ENCODE data around the gene POU4F3. TPM values are rescaled to one million over a fixed set of nuclear protein-coding genes. Genes with fewer than 3 reads are reported as not detected.

The POU4F3 gene
- total and polyA plus RNA-seq, 2 of the 8 experiments (the other 6 are each of a cell fraction or from before 2014, with no cell fraction given) = 0.09 TPM; not detected in 1

DNA sequence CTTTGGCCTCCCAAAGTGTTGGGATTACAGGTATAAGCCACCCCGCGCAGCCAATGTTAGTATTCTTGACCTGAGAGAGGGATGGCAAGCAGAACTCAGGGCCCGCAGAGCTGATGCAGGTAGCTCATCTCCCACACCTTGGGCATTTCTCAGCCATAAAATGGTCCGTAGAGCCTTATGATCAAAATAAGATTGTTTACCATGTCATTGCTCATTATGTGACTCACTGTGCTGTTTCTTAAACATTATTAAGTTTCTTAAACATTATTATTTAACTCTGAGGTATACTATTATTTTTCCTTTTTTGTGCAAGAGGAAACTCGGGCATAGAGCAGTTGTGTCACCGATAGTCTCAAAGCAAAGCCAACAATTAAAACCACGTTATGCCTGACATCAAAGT, 42.4 kb upstream of the POU4F3 start:
- no peak for FAIRE-seq
- no peak for TF ChIP-seq SIX5 (IDR thresholded peaks at IDR 0.05; ENCODE audit: low read depth, low read length)
- TF ChIP-seq, protein P1, sequence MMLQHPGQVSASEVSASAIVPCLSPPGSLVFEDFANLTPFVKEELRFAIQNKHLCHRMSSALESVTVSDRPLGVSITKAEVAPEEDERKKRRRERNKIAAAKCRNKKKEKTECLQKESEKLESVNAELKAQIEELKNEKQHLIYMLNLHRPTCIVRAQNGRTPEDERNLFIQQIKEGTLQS (IDR thresholded peaks at IDR 0.05; ENCODE audit: insufficient read depth, low read depth, low read length) = no peak
- no peak for TF ChIP-seq BACH1 (IDR thresholded peaks at IDR 0.05; ENCODE audit: low read length)
- no peak for TF ChIP-seq POLR2A (IDR thresholded peaks at IDR 0.05; ENCODE audit: control extremely low read depth in 1 of 2, low read depth in 2 of 2, low read length in 2 of 2)
- no peak for TF ChIP-seq TEAD4 (IDR thresholded peaks at IDR 0.05; ENCODE audit: low read depth, low read length)
- no peak for TF ChIP-seq TBP (IDR thresholded peaks at IDR 0.05; ENCODE audit: low read depth, low read length)
- no peak for TF ChIP-seq CBX5 (IDR thresholded peaks at IDR 0.05; ENCODE audit: low read depth, low read length)
- no peak for TF ChIP-seq FOSL1 (IDR thresholded peaks at IDR 0.05; ENCODE audit: insufficient read depth, low read depth, low read length)
- no peak for TF ChIP-seq SP4 (IDR thresholded peaks at IDR 0.05; ENCODE audit: low read length)
- TF ChIP-seq EP300 (IDR thresholded peaks at IDR 0.05; ENCODE audit: borderline replicate concordance in 1 of 2, low read depth in 2 of 2, low read length in 2 of 2) = no peak
- no peak for TF ChIP-seq RXRA (IDR thresholded peaks at IDR 0.05; ENCODE audit: insufficient read depth, low read depth, low read length)
- TF ChIP-seq KDM4A (IDR thresholded peaks at IDR 0.05; ENCODE audit: low read depth, low read length, severe bottlenecking) = no peak
- no peak for TF ChIP-seq POLR2AphosphoS5 (IDR thresholded peaks at IDR 0.05; ENCODE audit: low read depth, low read length)
- TF ChIP-seq CREB1 (IDR thresholded peaks at IDR 0.05) = no peak

More for the DNA sequence above, 42.4 kb upstream of the POU4F3 start:
- H3K27me3 ChIP-seq (replicated peaks in 1 of 4; ENCODE audit: control insufficient read depth in 3 of 4, extremely low read depth in 1 of 4, insufficient read depth in 3 of 4, low read length in 3 of 4) = no peaks in the 10 kb centered on the region
- H4K5ac ChIP-seq (ENCODE audit: insufficient read length, low read depth, low read length) = no peak overlapping the region
- H2BK120ac ChIP-seq (replicated peaks; ENCODE audit: low read depth, low read length) = no peak overlapping the region
- no peak overlapping the region for H3K14ac ChIP-seq (ENCODE audit: insufficient read length)
- H2BK5ac ChIP-seq (ENCODE audit: low read depth, low read length) = no peak overlapping the region
- no peak overlapping the region for H2BK20ac ChIP-seq (ENCODE audit: low read length)
- H2BK15ac ChIP-seq (ENCODE audit: low read length) = no peak overlapping the region
- H2AFZ ChIP-seq (ENCODE audit: low read length) = no peak overlapping the region
- H3K4me1 ChIP-seq (replicated peaks in 1 of 4; ENCODE audit: control insufficient read depth in 3 of 4, insufficient read depth in 4 of 4, low read length in 3 of 4) = no peaks in the 10 kb centered on the region
- no peaks in the 10 kb centered on the region for H3K79me2 ChIP-seq (ENCODE audit: control insufficient read depth in 1 of 2, insufficient read depth in 2 of 2, low read length in 2 of 2)
- H3K56ac ChIP-seq (replicated peaks; ENCODE audit: insufficient read length, low read depth, low read length) = no peak overlapping the region
- H3K18ac ChIP-seq (ENCODE audit: extremely low read depth, low read length) = no peak overlapping the region
- no peaks in the 10 kb centered on the region for H3K36me3 ChIP-seq (ENCODE audit: control insufficient read depth in 2 of 4, insufficient read depth in 4 of 4, low read length in 3 of 4)
- 93% methylated on average over 7 of the region's 7 CpGs; no CpG with 5 or more reads in 1 of the 2 experiments for WGBS, 2 experiments (ENCODE audit: extremely low coverage in 1 of 2, insufficient coverage in 1 of 2, insufficient read length in 1 of 2, insufficient replicate concordance in 2 of 2, low coverage in 1 of 2, low lambda C conversion rate in 2 of 2, missing lambda C conversion rate in 1 of 2)
- no peak overlapping the region for H3K4ac ChIP-seq (replicated peaks; ENCODE audit: insufficient read length, low read depth, low read length)
- H2AK5ac ChIP-seq (ENCODE audit: low read depth, low read length) = no peak overlapping the region
- no peak overlapping the region for H4K8ac ChIP-seq (ENCODE audit: extremely low read depth, insufficient read depth, low read length)
- CTCF ChIA-PET (ENCODE audit: partially characterized antibody) = interaction anchor here (1.4 to 3.7 kb wide), 4 partner anchors 11 to 132 kb away, joined by 3 to 13 read pairs (median 7); no protein-coding TSS in a partner anchor
- H3K9ac ChIP-seq (replicated peaks in 1 of 4; ENCODE audit: extremely low read depth in 1 of 4, low read depth in 3 of 4, low read length in 3 of 4) = no peak overlapping the region
- H4K91ac ChIP-seq (replicated peaks; ENCODE audit: insufficient read length, low read length) = no peak overlapping the region
- H3K23ac ChIP-seq (ENCODE audit: insufficient read length) = no peak overlapping the region
- no peak overlapping the region for H3K4me2 ChIP-seq (ENCODE audit: insufficient read depth in 1 of 2, low read depth in 2 of 2, low read length in 2 of 2)
- H3K27ac ChIP-seq (ENCODE audit: low read depth, low read length) = no peak overlapping the region
- H3K9me3 ChIP-seq (ENCODE audit: insufficient read depth in 2 of 2, low read depth in 1 of 2, low read length in 1 of 2) = no peaks in the 10 kb centered on the region
- no peak overlapping the region for H2BK12ac ChIP-seq (ENCODE audit: low read depth, low read length)
- no peaks in the 10 kb centered on the region for H3K79me1 ChIP-seq (ENCODE audit: low read depth, low read length)
- DNase-seq (ENCODE audit: low read depth in 1 of 2, low spot score in 2 of 2) = no peak
- no peak overlapping the region for H3K4me3 ChIP-seq (ENCODE audit: extremely low read depth in 1 of 4, insufficient read depth in 2 of 4, low read depth in 3 of 4, low read length in 4 of 4)
- H3K23me2 ChIP-seq (ENCODE audit: low read depth, low read length) = no peaks in the 10 kb centered on the region
- POLR2A ChIA-PET (ENCODE audit: partially characterized antibody) = interaction anchor here (0.9 kb wide), 1 partner anchor 11 kb away, joined by 4 read pairs; no protein-coding TSS in a partner anchor
- H4K20me1 ChIP-seq (replicated peaks in 1 of 2; ENCODE audit: control insufficient read depth in 1 of 2, insufficient read depth in 2 of 2, low read length in 2 of 2) = no peaks in the 10 kb centered on the region

All from H1 (cell line).